ENCODE results near the gene PDE12.
A peak's percentile ranks its signal among the peaks of the same experiment; 100 is the strongest.
"Not testable (repeated sequence)": the region's sequence is repeated elsewhere in the genome, so short reads cannot be mapped to it uniquely, and the experiment has no call there.

PDE12 gene

DNA sequence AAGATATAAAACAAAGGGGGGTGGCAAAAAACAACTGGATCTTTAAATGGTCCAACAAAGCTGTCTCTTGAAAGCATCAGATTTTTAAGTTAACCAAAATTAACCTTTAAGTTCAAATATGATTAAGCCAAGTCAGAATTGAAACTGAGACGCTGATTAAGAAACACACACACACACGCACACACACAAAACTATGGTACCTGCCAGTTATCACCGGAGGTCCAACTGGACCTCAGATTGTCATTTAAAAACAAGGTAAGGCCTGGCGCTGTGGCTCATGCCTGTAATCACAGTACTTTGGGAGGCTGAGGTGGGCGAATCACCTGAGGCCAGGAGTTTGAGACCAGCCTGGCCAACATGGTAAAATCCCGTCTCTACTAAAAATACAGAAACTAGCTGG is 30.7 kb downstream of the PDE12 start:
- DNase-seq: no peak

DNA sequence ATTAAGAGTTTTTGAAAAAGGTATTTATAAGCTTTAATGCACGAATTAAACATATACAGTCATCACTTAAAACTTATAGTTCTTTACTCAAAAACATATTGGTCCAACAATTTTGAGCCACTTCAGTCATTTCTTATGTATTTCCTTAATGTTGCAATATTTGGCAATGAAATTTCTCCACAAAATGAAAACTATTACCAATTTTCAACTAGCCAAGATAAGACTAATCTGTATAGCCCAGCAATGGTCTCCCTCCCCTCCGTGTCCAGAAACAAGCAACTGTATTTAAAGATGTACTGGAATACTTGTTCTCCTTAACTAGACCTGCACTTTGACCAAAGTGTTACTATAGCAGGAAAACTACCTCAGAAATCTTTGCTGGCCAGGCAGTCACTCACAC is 31.8 kb downstream of the PDE12 start:
- no peak for DNase-seq

DNA sequence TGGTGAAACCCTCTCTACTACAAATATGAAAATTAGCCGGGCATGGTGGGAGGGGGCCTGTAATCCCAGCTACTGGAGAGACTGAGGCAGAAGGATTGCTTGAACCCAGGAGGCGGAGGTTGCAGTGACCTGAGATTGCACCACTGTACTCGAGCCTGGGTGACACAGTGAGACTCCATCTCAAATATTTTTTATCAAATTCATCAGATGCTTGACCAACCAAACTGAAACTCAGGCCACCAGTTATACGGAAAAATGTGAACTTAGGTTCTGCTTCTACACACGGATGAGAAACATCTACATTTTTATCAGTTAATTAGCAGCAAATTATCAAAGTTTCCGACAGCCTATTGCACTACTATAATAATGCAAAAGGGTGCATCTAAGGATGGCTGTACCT is 36.2 kb downstream of the PDE12 start:
- DNase-seq: no peak

DNA sequence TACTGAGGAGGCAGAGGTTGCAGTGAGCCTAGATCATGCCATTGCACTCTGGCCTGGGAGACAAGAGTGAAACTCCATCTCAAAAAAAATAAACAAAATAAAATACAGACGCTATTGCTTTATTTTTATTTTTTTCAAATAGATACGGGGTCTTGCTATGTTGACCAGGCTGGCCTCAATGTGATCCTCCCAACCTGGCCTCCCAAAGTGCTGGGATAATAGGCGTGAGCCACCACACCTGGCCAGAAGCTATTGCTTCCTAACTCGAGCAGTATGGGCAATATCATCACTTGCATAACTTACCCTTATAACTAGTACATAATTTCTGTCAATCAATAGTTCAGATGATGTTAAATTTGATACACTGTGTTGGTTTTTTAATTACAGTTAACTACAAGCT is 38.1 kb downstream of the PDE12 start:
- DNase-seq: no peak

DNA sequence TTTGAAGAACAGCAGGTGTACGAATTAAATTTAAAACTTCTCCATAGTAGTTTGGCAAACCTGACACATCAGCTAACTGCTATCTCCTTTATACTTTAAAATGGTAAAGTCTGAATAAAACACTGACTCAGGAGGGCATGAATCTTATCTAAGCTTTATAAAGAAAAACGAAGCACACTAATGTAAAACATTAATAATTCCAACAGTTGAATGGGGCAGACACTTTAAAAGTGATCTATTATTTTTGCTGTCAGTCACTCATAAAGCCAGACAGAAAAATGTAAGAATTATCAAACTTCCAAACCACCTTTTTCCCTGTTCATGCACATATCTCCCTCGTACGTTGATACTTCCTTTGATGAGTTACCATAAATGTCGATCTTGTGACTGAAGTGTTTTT is 38.5 kb downstream of the PDE12 start:
- DNase-seq: no peak

DNA sequence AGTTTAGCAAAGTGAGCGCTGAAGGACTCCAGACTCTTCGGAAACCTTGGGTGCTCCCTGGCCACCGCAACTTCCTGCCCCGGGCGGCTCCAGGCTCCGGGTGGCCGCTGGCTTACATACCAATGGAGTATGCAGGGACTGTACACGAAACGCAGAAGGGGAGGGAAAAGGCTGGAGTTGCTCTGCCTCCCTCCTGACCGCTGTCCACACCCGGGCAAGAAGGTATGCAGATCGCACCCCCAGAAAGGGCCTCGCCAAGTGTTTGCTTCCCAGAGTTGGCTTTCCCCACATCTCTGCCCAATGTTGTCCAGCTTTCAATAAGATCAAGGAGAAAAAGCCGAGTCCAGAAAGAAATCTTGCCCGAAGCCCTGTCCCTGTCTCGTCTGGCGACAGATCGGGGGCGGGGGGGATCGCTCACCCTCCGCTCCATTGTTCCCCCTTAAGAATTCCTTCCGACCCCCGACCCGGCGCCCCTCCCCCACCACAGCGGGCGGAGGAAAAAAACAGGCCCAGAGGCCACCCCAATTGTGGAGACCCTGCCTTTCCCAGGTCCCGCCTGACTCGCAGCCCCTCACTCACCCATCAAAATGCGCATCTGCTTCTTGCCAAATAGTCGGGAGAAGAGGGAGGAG is 40.5 kb downstream of the PDE12 start:
- DNase-seq: peak; percentile 85

DNA sequence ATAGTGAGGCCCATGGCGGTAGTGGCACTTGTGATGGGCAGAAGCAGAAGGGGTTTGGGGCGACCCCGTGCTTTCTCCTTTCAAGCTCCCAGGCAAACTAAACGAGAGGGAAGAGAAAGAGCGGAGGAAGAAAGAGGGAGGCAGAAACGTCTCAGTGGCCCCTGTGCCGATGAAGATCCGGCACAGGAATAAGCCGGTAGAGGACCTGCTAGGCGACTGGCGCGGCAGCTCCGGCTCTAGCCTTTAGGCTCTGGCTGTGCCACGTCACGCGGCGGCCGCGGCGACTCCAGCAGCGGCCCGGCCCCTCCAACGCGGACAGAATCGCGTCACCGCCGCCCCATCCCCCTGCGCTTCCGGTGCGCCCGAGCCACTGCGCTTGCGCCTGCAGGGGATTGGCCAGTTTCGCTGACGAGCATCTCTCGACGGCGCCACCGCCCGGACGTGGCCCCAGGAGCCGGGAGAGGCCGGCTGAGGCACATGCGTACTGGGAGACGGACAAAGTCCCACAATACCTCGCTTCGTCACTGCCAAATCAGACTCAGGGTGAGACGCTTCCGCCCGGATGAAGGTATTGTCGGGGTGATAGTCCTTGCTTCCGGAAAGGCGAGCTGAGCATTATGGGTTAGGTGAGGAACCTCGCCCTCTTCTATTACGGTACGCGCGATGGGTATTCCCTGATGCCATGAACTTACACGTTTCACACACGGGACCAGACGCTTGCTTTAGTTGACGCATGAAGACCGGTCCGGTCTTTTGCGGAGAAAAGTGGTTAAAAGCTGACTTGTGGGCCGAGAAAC is 41.3 kb downstream of the PDE12 start, which contains the start of gene ARF4:
Gene ARF4, minus strand, starts transcription at position 218 of the 797 bp plus-strand sequence. Its CDS starts 204 bp downstream, at position 14.
- DNase-seq: peak; percentile 100

DNA sequence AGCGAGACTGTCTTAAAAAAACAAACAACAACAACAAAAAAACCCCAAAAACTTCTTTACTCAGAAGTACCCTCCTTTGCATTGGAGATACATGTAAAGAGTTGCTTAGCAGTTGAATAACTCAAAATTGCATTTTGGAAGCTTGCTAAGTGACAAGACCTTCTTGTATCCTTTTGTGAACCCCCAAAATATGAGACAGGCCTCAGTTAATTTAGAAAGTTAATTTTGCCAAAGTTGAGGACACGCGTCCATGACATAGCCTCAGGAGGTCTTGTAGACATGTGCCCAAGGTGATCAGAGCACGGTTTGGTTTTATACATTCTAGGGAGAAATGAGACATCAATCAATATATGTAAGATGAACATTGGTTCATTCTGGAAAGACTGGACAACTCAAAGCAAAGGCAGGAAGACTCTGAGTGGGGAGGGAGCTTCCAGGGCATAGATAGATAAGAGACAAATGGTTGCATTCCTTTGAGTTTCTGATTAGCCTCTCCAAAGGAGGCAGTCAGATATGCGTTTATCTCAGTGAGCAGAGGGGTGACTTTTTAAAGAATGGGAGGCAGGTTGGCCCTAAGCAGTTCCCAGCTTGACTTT is 42.8 kb downstream of the PDE12 start:
- DNase-seq: no peak

DNA sequence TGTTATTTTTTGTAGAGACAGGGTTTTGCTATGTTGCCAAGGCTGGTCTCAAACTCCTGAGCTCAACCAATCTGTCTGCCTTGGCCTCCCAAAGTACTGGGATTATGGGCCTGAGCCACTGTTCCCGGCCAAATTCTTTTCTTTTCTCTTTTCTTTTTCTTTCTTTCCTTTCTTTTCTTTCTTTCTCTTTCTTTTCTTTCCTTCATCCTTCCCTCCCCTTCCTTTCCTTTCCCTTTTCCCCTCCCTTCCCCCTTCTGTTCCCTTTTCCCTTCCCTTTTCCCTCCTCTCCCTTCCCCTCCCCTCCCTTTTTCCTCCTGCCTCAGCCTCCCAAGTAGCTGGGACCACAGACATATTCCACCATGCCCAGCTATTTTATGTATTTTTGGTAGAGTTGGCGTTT is 44.1 kb downstream of the PDE12 start:
- DNase-seq: no peak

DNA sequence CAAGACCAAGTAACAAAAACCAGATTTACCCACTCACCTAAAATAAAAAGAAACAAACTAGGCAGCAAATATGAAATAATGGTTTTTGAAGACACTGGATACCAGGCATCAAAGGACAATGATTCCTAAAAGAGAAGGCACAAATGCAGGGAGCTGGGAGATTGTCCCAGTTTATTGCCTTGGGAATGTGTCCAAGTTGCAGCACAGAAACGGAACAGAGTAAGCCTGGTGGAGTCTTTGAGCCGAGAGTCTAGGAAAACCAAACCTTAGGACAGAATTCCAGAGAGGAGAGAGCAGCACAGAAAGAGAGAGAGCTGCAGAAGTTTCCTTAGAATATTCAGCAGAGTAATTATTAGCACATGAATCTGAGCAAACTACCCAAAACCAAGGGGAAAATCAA is 48.9 kb downstream of the PDE12 start:
- DNase-seq: no peak

DNA sequence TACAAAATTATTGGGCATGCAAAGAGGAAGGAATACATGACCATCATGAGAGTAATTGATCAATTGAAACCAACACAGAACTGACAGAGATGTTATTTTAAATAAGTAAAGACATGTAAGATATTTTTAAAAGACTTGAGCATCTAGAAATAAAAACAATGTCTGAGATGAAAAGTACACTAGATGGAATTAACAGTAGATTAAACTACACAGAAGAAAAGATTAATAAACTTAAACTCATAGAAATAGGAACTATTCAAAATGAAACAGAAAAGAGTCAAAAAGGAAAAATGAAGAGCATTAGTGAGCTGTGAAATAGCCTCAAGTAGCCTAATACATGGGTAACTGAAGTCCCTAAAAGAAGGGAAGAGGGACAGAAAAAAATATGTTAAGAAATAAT is 49.6 kb downstream of the PDE12 start:
- no peak for DNase-seq

DNA sequence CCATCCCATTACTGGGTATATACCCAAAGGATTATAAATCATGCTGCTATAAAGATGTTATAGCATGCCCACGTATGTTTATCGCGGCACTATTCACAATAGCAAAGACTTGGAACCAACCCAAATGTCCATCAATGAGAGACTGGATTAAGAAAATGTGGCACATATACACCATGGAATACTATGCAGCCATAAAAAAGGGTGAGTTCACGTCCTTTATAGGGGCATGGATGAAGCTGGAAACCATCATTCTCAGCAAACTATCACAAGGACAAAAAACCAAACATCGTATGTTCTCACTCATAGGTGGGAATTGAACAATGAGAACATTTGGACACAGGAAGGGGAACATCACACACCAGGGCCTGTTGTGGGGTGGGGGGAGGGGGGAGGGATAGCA is 55.8 kb downstream of the PDE12 start:
- DNase-seq: not testable (repeated sequence)

DNA sequence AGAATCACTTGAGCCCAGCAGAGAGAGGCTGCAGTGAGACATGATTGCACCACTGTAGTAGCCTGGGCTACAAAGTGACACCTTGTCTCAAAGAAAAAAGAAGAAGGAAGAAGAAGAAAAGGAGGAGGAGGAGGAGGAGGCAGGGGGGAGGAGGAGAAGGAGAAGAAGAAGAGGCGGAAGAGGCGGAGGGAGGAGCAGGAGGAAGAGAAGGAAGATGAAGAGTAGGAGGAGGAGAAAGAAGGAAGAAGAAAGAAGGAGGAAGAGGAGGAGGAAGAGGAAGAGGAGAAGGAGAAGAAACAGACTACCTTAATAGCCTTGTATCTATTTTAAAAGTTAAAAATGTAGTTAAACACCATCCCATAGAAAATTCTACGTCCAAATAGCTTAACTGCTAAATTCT is 60.2 kb downstream of the PDE12 start:
- DNase-seq: no peak
